ENCODE measurements around the gene ACSM2B. TPM values are rescaled to one million over a fixed set of nuclear protein-coding genes. Genes with fewer than 3 reads are reported as not detected.
"Not testable (repeated sequence)": the region's sequence is repeated elsewhere in the genome, so short reads cannot be mapped to it uniquely, and the experiment has no call there.

The ACSM2B gene
- total RNA-seq, 1 donor from 2014 or later: not detected

- ATAC-seq: not testable (repeated sequence)
Observed at GRCh38 chr16:20595694-20596093, 19.5 kb upstream of the ACSM2B start.

- not testable (repeated sequence) for ATAC-seq
Observed at GRCh38 chr16:20595068-20595467, 18.9 kb upstream of the ACSM2B start.

GRCh38 chr16:20592780-20593179 lies 16.6 kb upstream of the ACSM2B start:
- ATAC-seq: not testable (repeated sequence)

GRCh38 chr16:20589486-20589885 lies 13.3 kb upstream of the ACSM2B start:
- ATAC-seq: not testable (repeated sequence)

GRCh38 chr16:20587645-20588074 lies 11.5 kb upstream of the ACSM2B start:
- ATAC-seq: not testable (repeated sequence)

- ATAC-seq: not testable (repeated sequence)
Observed at GRCh38 chr16:20586716-20587115, 10.5 kb upstream of the ACSM2B start.

GRCh38 chr16:20586112-20586511 lies 9.9 kb upstream of the ACSM2B start:
- not testable (repeated sequence) for ATAC-seq

- not testable (repeated sequence) for ATAC-seq
Observed at GRCh38 chr16:20580487-20581259, 4.5 kb upstream of the ACSM2B start.

- not testable (repeated sequence) for ATAC-seq
Observed at GRCh38 chr16:20578091-20578490, 1.9 kb upstream of the ACSM2B start.

GRCh38 chr16:20569117-20569651 lies 7.0 kb downstream of the ACSM2B start:
- ATAC-seq: not testable (repeated sequence)

GRCh38 chr16:20568404-20568803 lies 7.8 kb downstream of the ACSM2B start:
- ATAC-seq: no peak

GRCh38 chr16:20566864-20567263 lies 9.3 kb downstream of the ACSM2B start:
- no peak for ATAC-seq

- ATAC-seq: not testable (repeated sequence)
Observed at GRCh38 chr16:20565334-20565733, 10.8 kb downstream of the ACSM2B start.

GRCh38 chr16:20564218-20564617 lies 11.9 kb downstream of the ACSM2B start:
- ATAC-seq: not testable (repeated sequence)

GRCh38 chr16:20555628-20556027 lies 20.5 kb downstream of the ACSM2B start:
- ATAC-seq: not testable (repeated sequence)

GRCh38 chr16:20554689-20555088 lies 21.5 kb downstream of the ACSM2B start:
- ATAC-seq: not testable (repeated sequence)

- not testable (repeated sequence) for ATAC-seq
Observed at GRCh38 chr16:20553493-20553892, 22.7 kb downstream of the ACSM2B start.

- ATAC-seq: not testable (repeated sequence)
Observed at GRCh38 chr16:20546951-20547350, 29.2 kb downstream of the ACSM2B start.

- ATAC-seq: not testable (repeated sequence)
Observed at GRCh38 chr16:20546278-20546853, 29.8 kb downstream of the ACSM2B start.

- ATAC-seq: not testable (repeated sequence)
Observed at GRCh38 chr16:20540603-20541316, 35.4 kb downstream of the ACSM2B start.

- ATAC-seq: no peak
Observed at GRCh38 chr16:20538687-20539086, 37.5 kb downstream of the ACSM2B start.

GRCh38 chr16:20538181-20538580 lies 38.0 kb downstream of the ACSM2B start:
- ATAC-seq: no peak

GRCh38 chr16:20536669-20537068 lies 39.5 kb downstream of the ACSM2B start:
- ATAC-seq: not testable (repeated sequence)

All from esophagus mucosa (tissue), 1 donor.